OCI-LY3 (cell line): ENCODE data around the gene ADAM33.

Experiments used
- EZH2phosphoT487 ChIP-seq: fragments of 200-600 bp; shearing (Covaris generic); IDR thresholded peaks from 2 replicates; pipeline ENCODE4 v1.6.1; 2018; ENCODE audit warnings: antibody characterized with exemption, mixed run types, low read depth
- TF ChIP-seq, protein P1 (sequence below): fragments of 200-600, 300-600 bp; sonication (generic); IDR thresholded peaks from 2 replicates; pipeline ENCODE4 v1.5.1; 2014; ENCODE audit warnings: antibody characterized with exemption, low read length, low read depth

GRCh38 chr20:3672547-3673171, 9.2 kb downstream of the ADAM33 start:
- TF ChIP-seq, protein P1, sequence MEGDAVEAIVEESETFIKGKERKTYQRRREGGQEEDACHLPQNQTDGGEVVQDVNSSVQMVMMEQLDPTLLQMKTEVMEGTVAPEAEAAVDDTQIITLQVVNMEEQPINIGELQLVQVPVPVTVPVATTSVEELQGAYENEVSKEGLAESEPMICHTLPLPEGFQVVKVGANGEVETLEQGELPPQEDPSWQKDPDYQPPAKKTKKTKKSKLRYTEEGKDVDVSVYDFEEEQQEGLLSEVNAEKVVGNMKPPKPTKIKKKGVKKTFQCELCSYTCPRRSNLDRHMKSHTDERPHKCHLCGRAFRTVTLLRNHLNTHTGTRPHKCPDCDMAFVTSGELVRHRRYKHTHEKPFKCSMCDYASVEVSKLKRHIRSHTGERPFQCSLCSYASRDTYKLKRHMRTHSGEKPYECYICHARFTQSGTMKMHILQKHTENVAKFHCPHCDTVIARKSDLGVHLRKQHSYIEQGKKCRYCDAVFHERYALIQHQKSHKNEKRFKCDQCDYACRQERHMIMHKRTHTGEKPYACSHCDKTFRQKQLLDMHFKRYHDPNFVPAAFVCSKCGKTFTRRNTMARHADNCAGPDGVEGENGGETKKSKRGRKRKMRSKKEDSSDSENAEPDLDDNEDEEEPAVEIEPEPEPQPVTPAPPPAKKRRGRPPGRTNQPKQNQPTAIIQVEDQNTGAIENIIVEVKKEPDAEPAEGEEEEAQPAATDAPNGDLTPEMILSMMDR: 0 out of 2 replicates have a peak, but pooled peaks have one; percentile 8
- TF ChIP-seq EZH2phosphoT487: no peak
